ENCODE results near the gene TMEM63A.

The TMEM63A gene

GRCh38 chr1:225859151-225859550 is 23.0 kb downstream of the TMEM63A start:
- Histone ChIP-seq H3K27me3 (ENCODE audit: control insufficient read depth in 2 of 2, insufficient read depth in 2 of 2, low read length in 2 of 2) (no peaks in the 10 kb centered on the region), H3K4me3 (ENCODE audit: low read length in 2 of 2) (no peak overlapping the region), H3K9ac (ENCODE audit: low read depth in 1 of 2, low read length in 2 of 2) (no peak overlapping the region), H3K9me3 (ENCODE audit: control insufficient read depth in 2 of 2, low read length in 2 of 2) (no peaks in the 10 kb centered on the region), H3K36me3 (ENCODE audit: control insufficient read depth in 2 of 2, insufficient read depth in 2 of 2, low read length in 2 of 2) (peaks cover 70 to 81% of the 10 kb centered on the region in 2 donors), H3K4me1 (ENCODE audit: control insufficient read depth in 2 of 2, insufficient read depth in 2 of 2, low read length in 2 of 2) (peaks cover 0 to 3% of the 10 kb centered on the region in 2 donors), H3K27ac (ENCODE audit: low read depth in 2 of 2, low read length in 2 of 2) (no peak overlapping the region)

- H3K36me3 ChIP-seq (ENCODE audit: control insufficient read depth in 2 of 2, insufficient read depth in 2 of 2, low read length in 2 of 2): peaks cover 78 to 85% of the 10 kb centered on the region in 2 donors
- no peak overlapping the region for H3K27ac ChIP-seq (ENCODE audit: low read depth in 2 of 2, low read length in 2 of 2)
- H3K9me3 ChIP-seq (ENCODE audit: control insufficient read depth in 2 of 2, low read length in 2 of 2): no peaks in the 10 kb centered on the region
- no peak overlapping the region for H3K4me3 ChIP-seq (ENCODE audit: low read length in 2 of 2)
- H3K27me3 ChIP-seq (ENCODE audit: control insufficient read depth in 2 of 2, insufficient read depth in 2 of 2, low read length in 2 of 2): no peaks in the 10 kb centered on the region
- no peaks in the 10 kb centered on the region for H3K4me1 ChIP-seq (ENCODE audit: control insufficient read depth in 2 of 2, insufficient read depth in 2 of 2, low read length in 2 of 2)
- no peak overlapping the region for H3K9ac ChIP-seq (ENCODE audit: low read depth in 1 of 2, low read length in 2 of 2)
Observed at GRCh38 chr1:225857256-225857655, 24.9 kb downstream of the TMEM63A start.

GRCh38 chr1:225855503-225856300 is 26.5 kb downstream of the TMEM63A start:
- H3K9ac ChIP-seq (ENCODE audit: low read depth in 1 of 2, low read length in 2 of 2): no peak overlapping the region
- no peak overlapping the region for H3K4me3 ChIP-seq (ENCODE audit: low read length in 2 of 2)
- H3K4me1 ChIP-seq (ENCODE audit: control insufficient read depth in 2 of 2, insufficient read depth in 2 of 2, low read length in 2 of 2): no peaks in the 10 kb centered on the region
- H3K27ac ChIP-seq (ENCODE audit: low read depth in 2 of 2, low read length in 2 of 2): no peak overlapping the region
- peaks cover 72 to 80% of the 10 kb centered on the region in 2 donors for H3K36me3 ChIP-seq (ENCODE audit: control insufficient read depth in 2 of 2, insufficient read depth in 2 of 2, low read length in 2 of 2)
- no peaks in the 10 kb centered on the region for H3K27me3 ChIP-seq (ENCODE audit: control insufficient read depth in 2 of 2, insufficient read depth in 2 of 2, low read length in 2 of 2)
- no peaks in the 10 kb centered on the region for H3K9me3 ChIP-seq (ENCODE audit: control insufficient read depth in 2 of 2, low read length in 2 of 2)

GRCh38 chr1:225853441-225853840 is 28.7 kb downstream of the TMEM63A start:
- H3K36me3 ChIP-seq (ENCODE audit: control insufficient read depth in 2 of 2, insufficient read depth in 2 of 2, low read length in 2 of 2): peaks cover 67 to 69% of the 10 kb centered on the region in 2 donors
- H3K27ac ChIP-seq (ENCODE audit: low read depth in 2 of 2, low read length in 2 of 2): no peak overlapping the region

GRCh38 chr1:225852413-225853124 is 29.6 kb downstream of the TMEM63A start:
- H3K9me3 ChIP-seq (ENCODE audit: control insufficient read depth in 2 of 2, low read length in 2 of 2): no peaks in the 10 kb centered on the region
- peaks cover 10 to 21% of the 10 kb centered on the region in 2 donors for H3K4me1 ChIP-seq (ENCODE audit: control insufficient read depth in 2 of 2, insufficient read depth in 2 of 2, low read length in 2 of 2)
- H3K27me3 ChIP-seq (ENCODE audit: control insufficient read depth in 2 of 2, insufficient read depth in 2 of 2, low read length in 2 of 2): no peaks in the 10 kb centered on the region
- no peak overlapping the region for H3K27ac ChIP-seq (ENCODE audit: low read depth in 2 of 2, low read length in 2 of 2)
- peaks cover 65 to 72% of the 10 kb centered on the region in 2 donors for H3K36me3 ChIP-seq (ENCODE audit: control insufficient read depth in 2 of 2, insufficient read depth in 2 of 2, low read length in 2 of 2)
- no peak overlapping the region for H3K9ac ChIP-seq (ENCODE audit: low read depth in 1 of 2, low read length in 2 of 2)
- H3K4me3 ChIP-seq (ENCODE audit: low read length in 2 of 2): no peak overlapping the region

More at GRCh38 chr1:225853441-225853840, 28.7 kb downstream of the TMEM63A start:
- no peak overlapping the region for H3K9ac ChIP-seq (ENCODE audit: low read depth in 1 of 2, low read length in 2 of 2)
- no peak overlapping the region for H3K4me3 ChIP-seq (ENCODE audit: low read length in 2 of 2)
- H3K27me3 ChIP-seq (ENCODE audit: control insufficient read depth in 2 of 2, insufficient read depth in 2 of 2, low read length in 2 of 2): no peaks in the 10 kb centered on the region
- H3K4me1 ChIP-seq (ENCODE audit: control insufficient read depth in 2 of 2, insufficient read depth in 2 of 2, low read length in 2 of 2): peaks cover 3 to 12% of the 10 kb centered on the region in 2 donors
- H3K9me3 ChIP-seq (ENCODE audit: control insufficient read depth in 2 of 2, low read length in 2 of 2): no peaks in the 10 kb centered on the region

- Histone ChIP-seq H3K4me3 (ENCODE audit: low read length in 2 of 2) (no peak overlapping the region), H3K9me3 (ENCODE audit: control insufficient read depth in 2 of 2, low read length in 2 of 2) (no peaks in the 10 kb centered on the region), H3K27ac (ENCODE audit: low read depth in 2 of 2, low read length in 2 of 2) (no peak overlapping the region), H3K36me3 (ENCODE audit: control insufficient read depth in 2 of 2, insufficient read depth in 2 of 2, low read length in 2 of 2) (peaks cover 69 to 76% of the 10 kb centered on the region in 2 donors), H3K9ac (ENCODE audit: low read depth in 1 of 2, low read length in 2 of 2) (no peak overlapping the region), H3K27me3 (ENCODE audit: control insufficient read depth in 2 of 2, insufficient read depth in 2 of 2, low read length in 2 of 2) (no peaks in the 10 kb centered on the region), H3K4me1 (ENCODE audit: control insufficient read depth in 2 of 2, insufficient read depth in 2 of 2, low read length in 2 of 2) (peaks cover 13 to 24% of the 10 kb centered on the region in 2 donors)
Observed at GRCh38 chr1:225851805-225852204, 30.4 kb downstream of the TMEM63A start.

- Histone ChIP-seq H3K4me3 (ENCODE audit: low read length in 2 of 2) (no peak overlapping the region), H3K9ac (ENCODE audit: low read depth in 1 of 2, low read length in 2 of 2) (no peak overlapping the region), H3K36me3 (ENCODE audit: control insufficient read depth in 2 of 2, insufficient read depth in 2 of 2, low read length in 2 of 2) (peaks cover 70 to 76% of the 10 kb centered on the region in 2 donors), H3K27me3 (ENCODE audit: control insufficient read depth in 2 of 2, insufficient read depth in 2 of 2, low read length in 2 of 2) (no peaks in the 10 kb centered on the region), H3K4me1 (ENCODE audit: control insufficient read depth in 2 of 2, insufficient read depth in 2 of 2, low read length in 2 of 2) (peaks cover 13 to 24% of the 10 kb centered on the region in 2 donors), H3K27ac (ENCODE audit: low read depth in 2 of 2, low read length in 2 of 2) (no peak overlapping the region), H3K9me3 (ENCODE audit: control insufficient read depth in 2 of 2, low read length in 2 of 2) (no peaks in the 10 kb centered on the region)
Observed at GRCh38 chr1:225850370-225850769, 31.8 kb downstream of the TMEM63A start.

- Histone ChIP-seq H3K9me3 (ENCODE audit: control insufficient read depth in 2 of 2, low read length in 2 of 2) (no peaks in the 10 kb centered on the region), H3K27me3 (ENCODE audit: control insufficient read depth in 2 of 2, insufficient read depth in 2 of 2, low read length in 2 of 2) (no peaks in the 10 kb centered on the region), H3K36me3 (ENCODE audit: control insufficient read depth in 2 of 2, insufficient read depth in 2 of 2, low read length in 2 of 2) (peaks cover 66 to 74% of the 10 kb centered on the region in 2 donors), H3K27ac (ENCODE audit: low read depth in 2 of 2, low read length in 2 of 2) (no peak overlapping the region), H3K9ac (ENCODE audit: low read depth in 1 of 2, low read length in 2 of 2) (no peak overlapping the region), H3K4me1 (ENCODE audit: control insufficient read depth in 2 of 2, insufficient read depth in 2 of 2, low read length in 2 of 2) (peaks cover 13 to 24% of the 10 kb centered on the region in 2 donors), H3K4me3 (ENCODE audit: low read length in 2 of 2) (no peak overlapping the region)
Observed at GRCh38 chr1:225849925-225850324, 32.3 kb downstream of the TMEM63A start.

- Histone ChIP-seq H3K9ac (ENCODE audit: low read depth in 1 of 2, low read length in 2 of 2) (peak overlapping the region in 1 of 2 donors; percentile 28), H3K27me3 (ENCODE audit: control insufficient read depth in 2 of 2, insufficient read depth in 2 of 2, low read length in 2 of 2) (no peaks in the 10 kb centered on the region), H3K4me3 (ENCODE audit: low read length in 2 of 2) (no peak overlapping the region), H3K4me1 (ENCODE audit: control insufficient read depth in 2 of 2, insufficient read depth in 2 of 2, low read length in 2 of 2) (peaks cover 13 to 24% of the 10 kb centered on the region in 2 donors), H3K9me3 (ENCODE audit: control insufficient read depth in 2 of 2, low read length in 2 of 2) (no peaks in the 10 kb centered on the region), H3K36me3 (ENCODE audit: control insufficient read depth in 2 of 2, insufficient read depth in 2 of 2, low read length in 2 of 2) (peaks cover 57 to 68% of the 10 kb centered on the region in 2 donors), H3K27ac (ENCODE audit: low read depth in 2 of 2, low read length in 2 of 2) (peak overlapping the region in 1 of 2 donors; percentile 33)
Observed at GRCh38 chr1:225848030-225848955, 33.9 kb downstream of the TMEM63A start.

Data from mucosa of rectum (tissue), 2 donors.